Osteocyte (in vitro differentiated cells): Measurements from ENCODE around the gene ST6GALNAC2. TPM values are rescaled to one million over a fixed set of nuclear protein-coding genes. Genes with fewer than 3 reads are reported as not detected.
A peak's percentile ranks its signal among the peaks of the same experiment; 100 is the strongest.

Experiments used
- DNase-seq: peaks from one replicate; pipeline ENCODE4 v3.0.0; 2021; ENCODE audit warnings: mixed read lengths; ENCODE audit not compliant: unreplicated experiment; ENCODE audit errors: extremely low spot score
- H3K27ac Mint-ChIP-seq: one replicate; pipeline ENCODE4 v1.8.0; 2021; ENCODE audit warnings: mild to moderate bottlenecking, mixed read lengths; ENCODE audit not compliant: unreplicated experiment
- H3K27me3 Mint-ChIP-seq: one replicate; pipeline ENCODE4 v1.8.0; 2021; ENCODE audit warnings: mixed read lengths; ENCODE audit not compliant: unreplicated experiment
- H3K36me3 Mint-ChIP-seq: one replicate; pipeline ENCODE4 v1.8.0; 2021; ENCODE audit warnings: mixed read lengths; ENCODE audit not compliant: unreplicated experiment
- H3K4me1 Mint-ChIP-seq: one replicate; pipeline ENCODE4 v1.8.0; 2021; ENCODE audit warnings: mixed read lengths; ENCODE audit not compliant: unreplicated experiment
- H3K4me3 Mint-ChIP-seq: one replicate; pipeline ENCODE4 v1.8.0; 2021; ENCODE audit warnings: mild to moderate bottlenecking, moderate library complexity, mixed read lengths; ENCODE audit not compliant: unreplicated experiment
- H3K9me3 Mint-ChIP-seq: one replicate; pipeline ENCODE4 v1.8.0; 2021; ENCODE audit warnings: mixed read lengths; ENCODE audit not compliant: unreplicated experiment
- CTCF ChIP-seq: fragments of 200-600 bp; sonication (generic); IDR thresholded peaks from 2 replicates; pipeline ENCODE4 v1.5.0; 2021; ENCODE audit warnings: antibody characterized with exemption, mild to moderate bottlenecking, moderate library complexity
- total RNA-seq: library from RNA; stranded (reverse); gene quantifications from 2 replicates; pipeline ENCODE4 v1.2.1, GENCODE V29; 2021

Gene ST6GALNAC2
- total RNA-seq, 1 donor from 2014 or later = 3.3 TPM

GRCh38 chr17:76553178-76553908 lies 32.3 kb downstream of the ST6GALNAC2 start:
- DNase-seq = no peak
- H3K27ac Mint-ChIP-seq = no peak overlapping the region
- peaks cover 21% of the 10 kb centered on the region for H3K4me1 Mint-ChIP-seq
- H3K36me3 Mint-ChIP-seq = peaks cover 3% of the 10 kb centered on the region
- no peaks in the 10 kb centered on the region for H3K27me3 Mint-ChIP-seq
- H3K4me3 Mint-ChIP-seq = no peak overlapping the region
- no peaks in the 10 kb centered on the region for H3K9me3 Mint-ChIP-seq
- no peak for TF ChIP-seq CTCF

- H3K27ac Mint-ChIP-seq = no peak overlapping the region
- H3K4me1 Mint-ChIP-seq = peaks cover 11% of the 10 kb centered on the region
- DNase-seq = no peak
- H3K9me3 Mint-ChIP-seq = no peaks in the 10 kb centered on the region
- H3K4me3 Mint-ChIP-seq = no peak overlapping the region
- no peaks in the 10 kb centered on the region for H3K27me3 Mint-ChIP-seq
- TF ChIP-seq CTCF = no peak
- H3K36me3 Mint-ChIP-seq = peaks cover 3% of the 10 kb centered on the region
Measured at GRCh38 chr17:76551685-76552084, 34.0 kb downstream of the ST6GALNAC2 start.

GRCh38 chr17:76550712-76551615 lies 34.7 kb downstream of the ST6GALNAC2 start:
- H3K9me3 Mint-ChIP-seq = no peaks in the 10 kb centered on the region
- no peak overlapping the region for H3K4me3 Mint-ChIP-seq
- no peak for TF ChIP-seq CTCF
- H3K36me3 Mint-ChIP-seq = peaks cover 3% of the 10 kb centered on the region
- no peak for DNase-seq
- H3K27ac Mint-ChIP-seq = peak overlapping the region; percentile 70
- H3K27me3 Mint-ChIP-seq = no peaks in the 10 kb centered on the region
- H3K4me1 Mint-ChIP-seq = peaks cover 8% of the 10 kb centered on the region

GRCh38 chr17:76549539-76549938 lies 36.1 kb downstream of the ST6GALNAC2 start:
- H3K9me3 Mint-ChIP-seq = no peaks in the 10 kb centered on the region
- H3K27me3 Mint-ChIP-seq = no peaks in the 10 kb centered on the region
- H3K4me3 Mint-ChIP-seq = no peak overlapping the region
- peaks cover 12% of the 10 kb centered on the region for H3K4me1 Mint-ChIP-seq
- no peak for TF ChIP-seq CTCF
- DNase-seq = no peak
- peaks cover 3% of the 10 kb centered on the region for H3K36me3 Mint-ChIP-seq
- no peak overlapping the region for H3K27ac Mint-ChIP-seq

- TF ChIP-seq CTCF = no peak
- no peaks in the 10 kb centered on the region for H3K27me3 Mint-ChIP-seq
- H3K4me3 Mint-ChIP-seq = no peak overlapping the region
- H3K27ac Mint-ChIP-seq = no peak overlapping the region
- peaks cover 3% of the 10 kb centered on the region for H3K36me3 Mint-ChIP-seq
- peaks cover 16% of the 10 kb centered on the region for H3K4me1 Mint-ChIP-seq
- DNase-seq = no peak
- no peaks in the 10 kb centered on the region for H3K9me3 Mint-ChIP-seq
Measured at GRCh38 chr17:76549215-76549518, 36.5 kb downstream of the ST6GALNAC2 start.
